ENCODE measurements around the gene CHST11. TPM values are rescaled to one million over a fixed set of nuclear protein-coding genes. Genes with fewer than 3 reads are reported as not detected.
"Not testable (repeated sequence)": the region's sequence is repeated elsewhere in the genome, so short reads cannot be mapped to it uniquely, and the experiment has no call there.

The CHST11 gene
- total and polyA plus RNA-seq, 2 donors from 2014 or later, result 2.0 to 23.3 TPM

DNA sequence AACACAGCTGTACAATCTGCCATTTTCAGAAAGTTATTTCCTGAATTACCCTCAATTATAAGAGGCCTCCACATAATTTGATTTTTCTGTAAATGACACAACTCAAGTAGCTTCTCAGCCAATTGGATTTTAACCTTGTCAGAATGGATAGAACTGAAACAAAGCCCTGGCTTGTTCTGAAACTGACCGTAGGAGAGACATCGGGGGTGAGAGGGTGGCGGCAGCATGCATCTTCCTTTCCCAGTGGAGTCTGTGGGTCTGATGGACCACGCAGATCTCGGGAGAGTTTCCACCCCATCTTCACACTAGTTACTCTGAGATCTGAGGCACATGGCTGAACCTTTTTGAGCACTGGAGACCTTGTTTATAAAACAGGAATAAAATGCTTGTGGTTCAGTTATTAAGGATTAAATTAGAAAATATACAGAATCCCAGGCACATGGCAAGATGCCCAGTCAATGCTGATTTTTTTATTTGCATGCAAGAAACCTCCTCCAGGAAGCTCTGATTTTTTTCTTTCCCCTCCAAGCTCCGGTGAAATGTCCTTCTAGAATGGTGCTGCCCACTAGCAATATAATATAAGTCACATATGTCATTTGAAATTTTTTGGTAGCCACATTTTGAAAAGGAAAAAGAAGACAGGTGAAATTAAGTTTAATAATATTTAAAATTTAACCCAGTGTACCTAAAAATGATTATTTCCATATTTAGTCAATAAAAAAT is 153.9 kb downstream of the CHST11 start:
- intact Hi-C loops (cut with DNase I), result no loop called here
- no peaks in the 10 kb centered on the region for H3K27me3 ChIP-seq (ENCODE audit: control insufficient read depth, insufficient read depth, low read length)
- TF ChIP-seq, protein P1, sequence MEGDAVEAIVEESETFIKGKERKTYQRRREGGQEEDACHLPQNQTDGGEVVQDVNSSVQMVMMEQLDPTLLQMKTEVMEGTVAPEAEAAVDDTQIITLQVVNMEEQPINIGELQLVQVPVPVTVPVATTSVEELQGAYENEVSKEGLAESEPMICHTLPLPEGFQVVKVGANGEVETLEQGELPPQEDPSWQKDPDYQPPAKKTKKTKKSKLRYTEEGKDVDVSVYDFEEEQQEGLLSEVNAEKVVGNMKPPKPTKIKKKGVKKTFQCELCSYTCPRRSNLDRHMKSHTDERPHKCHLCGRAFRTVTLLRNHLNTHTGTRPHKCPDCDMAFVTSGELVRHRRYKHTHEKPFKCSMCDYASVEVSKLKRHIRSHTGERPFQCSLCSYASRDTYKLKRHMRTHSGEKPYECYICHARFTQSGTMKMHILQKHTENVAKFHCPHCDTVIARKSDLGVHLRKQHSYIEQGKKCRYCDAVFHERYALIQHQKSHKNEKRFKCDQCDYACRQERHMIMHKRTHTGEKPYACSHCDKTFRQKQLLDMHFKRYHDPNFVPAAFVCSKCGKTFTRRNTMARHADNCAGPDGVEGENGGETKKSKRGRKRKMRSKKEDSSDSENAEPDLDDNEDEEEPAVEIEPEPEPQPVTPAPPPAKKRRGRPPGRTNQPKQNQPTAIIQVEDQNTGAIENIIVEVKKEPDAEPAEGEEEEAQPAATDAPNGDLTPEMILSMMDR (IDR thresholded peaks at IDR 0.05; ENCODE audit: borderline replicate concordance, extremely low read depth, insufficient read depth), result no peak
- no peak overlapping the region for H3K27ac ChIP-seq (ENCODE audit: low read depth in 2 of 2, low read length in 2 of 2)
- DNase-seq (no peak), FAIRE-seq (no peak)
- no peak overlapping the region for H3K9ac ChIP-seq (ENCODE audit: low read length in 3 of 3)
- no peaks in the 10 kb centered on the region for H3K9me3 ChIP-seq (ENCODE audit: control insufficient read depth in 2 of 3, insufficient read depth in 1 of 3, low read length in 3 of 3)
- H3K4me3 ChIP-seq (ENCODE audit: low read length in 3 of 3), result no peak overlapping the region
- H3K36me3 ChIP-seq (ENCODE audit: control insufficient read depth in 2 of 3, insufficient read depth in 3 of 3, low read length in 3 of 3), result no peaks in the 10 kb centered on the region
- H3K4me1 ChIP-seq (ENCODE audit: control insufficient read depth in 2 of 3, insufficient read depth in 2 of 3, low read depth in 1 of 3, low read length in 3 of 3), result peaks cover 0 to 6% (median 4%) of the 10 kb centered on the region in 3 donors

DNA sequence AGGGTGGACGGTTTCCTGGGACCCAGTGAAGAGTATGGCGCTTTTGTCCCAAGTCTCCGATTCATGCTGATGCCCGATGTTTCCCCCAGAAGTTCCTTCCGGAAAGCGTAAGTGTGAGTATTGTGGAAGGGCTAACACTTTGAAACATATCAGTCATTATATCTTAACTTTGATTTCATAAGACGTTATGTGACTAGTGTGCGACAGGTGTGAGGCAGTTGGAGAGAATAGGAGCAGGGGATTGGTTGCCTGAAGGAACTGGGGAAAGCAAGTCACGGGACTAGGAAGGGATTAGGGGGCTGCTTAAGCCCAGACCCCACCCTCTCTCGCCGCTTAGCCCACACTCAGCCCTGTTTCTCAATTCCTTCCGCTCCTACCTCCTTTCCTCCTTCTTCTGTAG is 154.9 kb downstream of the CHST11 start:
- Histone ChIP-seq H3K9ac (ENCODE audit: low read length in 3 of 3) (no peak overlapping the region), H3K27ac (ENCODE audit: low read depth in 2 of 2, low read length in 2 of 2) (no peak overlapping the region), H3K9me3 (ENCODE audit: control insufficient read depth in 2 of 3, insufficient read depth in 1 of 3, low read length in 3 of 3) (no peaks in the 10 kb centered on the region), H3K27me3 (ENCODE audit: control insufficient read depth, insufficient read depth, low read length) (no peaks in the 10 kb centered on the region), H3K36me3 (ENCODE audit: control insufficient read depth in 2 of 3, insufficient read depth in 3 of 3, low read length in 3 of 3) (no peaks in the 10 kb centered on the region), H3K4me3 (ENCODE audit: low read length in 3 of 3) (no peak overlapping the region), H3K4me1 (ENCODE audit: control insufficient read depth in 2 of 3, insufficient read depth in 2 of 3, low read depth in 1 of 3, low read length in 3 of 3) (peaks cover 0 to 6% (median 4%) of the 10 kb centered on the region in 3 donors)
- FAIRE-seq (no peak), DNase-seq (no peak)
- intact Hi-C loops (cut with DNase I), result no loop called here
- TF ChIP-seq, protein P1 (IDR thresholded peaks at IDR 0.05; ENCODE audit: borderline replicate concordance, extremely low read depth, insufficient read depth), result no peak

DNA sequence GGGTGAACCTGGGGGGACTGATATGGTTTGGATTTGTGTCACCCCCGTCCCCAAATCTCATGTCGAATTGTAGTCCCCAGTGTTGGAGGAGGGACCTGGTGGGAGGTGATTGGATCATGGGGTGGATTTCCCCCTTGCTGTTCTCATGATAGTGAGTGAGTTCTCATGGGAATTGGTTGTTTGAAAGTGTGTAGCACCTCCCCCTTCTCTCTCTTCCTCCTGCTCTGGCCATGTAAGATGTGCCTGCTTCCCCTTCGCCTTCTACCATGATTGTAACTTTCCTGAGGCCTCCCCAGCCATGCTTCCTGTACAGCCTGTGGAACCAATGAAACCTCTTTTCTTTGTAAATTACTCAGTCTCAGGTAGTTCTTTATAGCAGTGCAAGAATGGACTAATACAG is 156.6 kb downstream of the CHST11 start:
- intact Hi-C loops (cut with DNase I); DNase-seq; FAIRE-seq; H3K4me3 ChIP-seq (ENCODE audit: low read length in 3 of 3); H3K4me1 ChIP-seq (ENCODE audit: control insufficient read depth in 2 of 3, insufficient read depth in 2 of 3, low read depth in 1 of 3, low read length in 3 of 3); H3K36me3 ChIP-seq (ENCODE audit: control insufficient read depth in 2 of 3, insufficient read depth in 3 of 3, low read length in 3 of 3); H3K27ac ChIP-seq (ENCODE audit: low read depth in 2 of 2, low read length in 2 of 2); H3K9me3 ChIP-seq (ENCODE audit: control insufficient read depth in 2 of 3, insufficient read depth in 1 of 3, low read length in 3 of 3); H3K9ac ChIP-seq (ENCODE audit: low read length in 3 of 3); H3K27me3 ChIP-seq (ENCODE audit: control insufficient read depth, insufficient read depth, low read length): not testable (repeated sequence)

DNA sequence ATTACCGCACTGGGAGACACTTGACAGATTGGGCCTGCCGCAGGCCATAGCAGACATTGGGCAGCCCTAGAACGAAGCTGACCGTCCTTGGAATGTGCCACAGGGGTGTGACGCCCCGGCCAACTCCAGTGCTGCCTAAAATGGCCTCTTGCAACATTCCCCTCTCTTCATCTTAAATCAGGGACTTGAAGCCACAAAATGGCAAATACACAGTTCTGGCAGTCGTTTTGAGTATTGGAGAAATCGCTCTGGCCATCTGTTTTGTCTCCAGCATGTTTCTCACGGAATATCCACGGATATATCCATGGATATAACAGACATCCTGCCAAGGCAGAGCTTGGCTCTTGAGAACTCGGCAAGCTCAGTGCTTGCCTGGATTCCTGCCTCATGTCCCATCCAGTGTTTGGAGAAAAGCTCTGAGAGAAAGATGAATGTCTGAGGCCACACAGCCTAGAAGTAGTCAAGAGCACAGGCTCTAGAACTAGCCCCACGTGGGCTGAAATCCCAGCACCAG is 158.4 kb downstream of the CHST11 start:
- TF ChIP-seq, protein P1 (IDR thresholded peaks at IDR 0.05; ENCODE audit: borderline replicate concordance, extremely low read depth, insufficient read depth), result no peak
- FAIRE-seq, result no peak
- intact Hi-C loops (cut with DNase I), result no loop called here
- H3K9me3 ChIP-seq (ENCODE audit: control insufficient read depth in 2 of 3, insufficient read depth in 1 of 3, low read length in 3 of 3), result no peaks in the 10 kb centered on the region
- H3K4me1 ChIP-seq (ENCODE audit: control insufficient read depth in 2 of 3, insufficient read depth in 2 of 3, low read depth in 1 of 3, low read length in 3 of 3), result no peaks in the 10 kb centered on the region
- H3K27ac ChIP-seq (ENCODE audit: low read depth in 2 of 2, low read length in 2 of 2), result no peak overlapping the region
- no peak overlapping the region for H3K4me3 ChIP-seq (ENCODE audit: low read length in 3 of 3)
- DNase-seq, result no peak
- no peaks in the 10 kb centered on the region for H3K36me3 ChIP-seq (ENCODE audit: control insufficient read depth in 2 of 3, insufficient read depth in 3 of 3, low read length in 3 of 3)
- H3K9ac ChIP-seq (ENCODE audit: low read length in 3 of 3), result no peak overlapping the region
- H3K27me3 ChIP-seq (ENCODE audit: control insufficient read depth, insufficient read depth, low read length), result no peaks in the 10 kb centered on the region
